HL-60/S4 treated with phorbol 12-myristate 13-acetate at 8.2 ng/mL for 4 days and 3 days (cell line): ENCODE results near the gene ATOSB.

Experiments used
- in situ Hi-C: fragments of 300-500 bp; cut with MboI; formaldehyde crosslinking; loops from 2 replicates; pipeline ENCODE4 v1.15.0; 2022; ENCODE audit warnings: low sequenced_read_pairs

Gene ATOSB

GRCh38 chr9:35114840-35115628, 628 bp downstream of the ATOSB start:
- in situ Hi-C loops = loop anchor here (25.0 kb wide), 1 partner anchor 453 kb away; the partner anchor contains the start of genes CCL27 and IL11RA

DNA sequence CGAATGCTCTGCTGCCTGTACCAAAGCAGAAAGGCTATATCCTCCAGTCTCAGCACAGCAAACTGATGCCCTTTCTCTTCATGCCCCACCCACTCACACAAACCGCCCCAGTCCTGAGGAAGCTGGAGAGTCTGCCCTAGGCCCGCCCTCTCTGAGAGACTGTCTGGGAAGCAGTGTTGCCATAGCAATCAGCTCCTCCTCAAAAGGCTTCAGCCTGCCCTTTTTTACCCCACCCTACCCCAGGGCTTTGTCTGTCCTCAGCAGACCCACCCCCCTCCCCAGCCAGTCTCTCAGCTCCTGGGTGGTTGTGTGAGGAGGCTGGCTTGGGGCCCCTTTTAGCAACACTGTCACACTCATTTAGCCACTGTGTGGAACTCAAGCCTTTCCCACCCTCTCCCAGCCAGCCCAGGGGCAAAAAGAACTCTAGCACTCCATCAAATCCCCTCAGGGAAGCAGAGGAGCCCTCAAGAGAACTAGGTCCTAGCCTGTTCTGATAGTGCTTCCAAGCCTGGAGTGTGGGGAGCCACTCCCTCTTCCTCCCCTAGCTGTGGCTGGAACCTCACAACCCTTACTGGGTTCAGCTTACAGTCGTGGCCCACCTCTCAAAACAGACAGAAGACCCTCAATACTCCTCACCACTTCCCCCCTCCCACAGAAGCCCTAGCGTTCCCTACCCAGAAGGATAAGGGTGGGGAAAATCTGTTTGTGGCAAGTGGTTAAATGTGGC, 1.4 kb downstream of the ATOSB start:
- in situ Hi-C loops = loop anchor here (25.0 kb wide), 1 partner anchor 452 kb away; the partner anchor contains the start of genes CCL27 and IL11RA

- in situ Hi-C loops = loop anchor here (25.0 kb wide), 1 partner anchor 450 kb away; the partner anchor contains the start of genes CCL27 and IL11RA
Measured at GRCh38 chr9:35112257-35113020, 3.2 kb downstream of the ATOSB start.

DNA sequence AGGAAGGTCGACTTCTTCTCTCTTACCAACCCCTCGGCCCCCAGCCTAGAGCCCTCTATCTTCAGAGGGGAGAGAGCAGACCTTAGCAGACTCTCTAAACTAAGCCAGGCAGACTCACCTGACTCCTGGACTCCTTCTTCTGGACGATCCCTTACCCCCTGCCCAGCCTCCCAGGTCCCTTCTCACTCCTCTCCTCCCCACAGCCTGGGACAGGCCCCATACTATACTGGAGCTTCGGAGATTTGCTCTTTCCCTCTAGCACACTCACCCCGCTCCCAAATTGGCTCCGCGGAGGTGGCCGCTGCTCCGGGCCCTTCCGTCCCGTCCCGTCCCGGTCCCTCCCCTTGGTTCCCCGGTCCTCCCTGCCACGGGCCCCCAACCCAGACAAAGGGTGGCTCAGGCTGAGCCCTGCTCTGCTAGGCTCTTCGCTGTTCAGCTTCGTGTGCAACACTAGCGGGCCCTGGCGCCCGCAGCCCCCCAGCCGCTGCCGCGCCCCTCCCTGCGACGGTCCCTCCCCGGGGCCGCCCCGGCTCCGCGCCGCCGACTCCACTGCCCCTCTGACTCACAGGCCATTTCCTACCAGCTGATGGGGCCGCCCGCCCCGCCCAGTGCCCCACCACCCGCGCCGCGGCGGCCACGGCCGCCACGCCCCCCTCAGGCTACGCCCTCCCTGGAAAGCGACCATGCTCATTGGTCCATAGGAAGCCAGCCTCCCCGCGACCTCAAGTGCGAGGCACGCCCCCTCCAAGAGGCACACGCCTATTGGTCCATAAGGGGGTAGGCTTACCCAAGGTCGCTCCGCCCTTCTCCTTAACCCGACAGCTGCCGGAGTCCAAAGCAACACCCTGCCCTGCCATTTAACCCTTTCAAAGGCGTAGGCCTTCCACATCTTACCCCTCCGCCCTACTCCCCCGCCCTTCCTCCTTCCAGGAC, 4.4 kb downstream of the ATOSB start:
- in situ Hi-C loops = loop anchor here (25.0 kb wide), 1 partner anchor 449 kb away; the partner anchor contains the start of genes CCL27 and IL11RA

- in situ Hi-C loops = loop anchor here (25.0 kb wide), 1 partner anchor 448 kb away; the partner anchor contains the start of genes CCL27 and IL11RA
Measured at GRCh38 chr9:35110327-35110761, 5.3 kb downstream of the ATOSB start.

DNA sequence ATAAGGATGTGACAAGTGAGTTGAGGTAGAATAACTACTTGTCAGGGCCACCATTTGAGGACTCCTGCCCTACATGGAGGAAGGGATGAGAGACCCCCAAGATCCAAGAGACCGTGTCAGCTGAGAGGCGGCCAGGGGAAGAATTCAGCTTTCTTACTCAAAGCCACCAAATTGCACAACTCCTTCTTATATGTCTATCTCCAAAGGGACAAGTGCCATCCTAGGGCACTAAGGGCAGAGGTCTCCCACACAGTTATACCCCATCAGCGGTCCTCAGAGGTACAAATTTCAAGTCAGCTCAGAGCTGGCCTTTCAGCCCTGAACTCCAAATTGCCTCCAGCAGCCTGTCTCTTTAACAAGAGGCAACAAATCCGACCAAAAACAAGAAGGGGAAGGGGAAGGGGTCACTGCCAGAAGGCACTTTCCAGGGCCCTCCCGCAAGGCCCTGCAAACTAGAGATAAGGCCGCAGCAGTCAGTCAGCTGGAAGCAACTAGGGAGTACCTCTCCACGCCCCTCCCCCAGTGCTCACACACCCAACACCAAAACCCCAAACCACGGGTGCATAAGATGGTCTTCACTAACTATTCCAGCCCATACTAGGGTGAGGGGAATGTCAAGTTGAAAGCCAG, 6.6 kb downstream of the ATOSB start:
- in situ Hi-C loops = loop anchor here (25.0 kb wide), 1 partner anchor 447 kb away; the partner anchor contains the start of genes CCL27 and IL11RA

DNA sequence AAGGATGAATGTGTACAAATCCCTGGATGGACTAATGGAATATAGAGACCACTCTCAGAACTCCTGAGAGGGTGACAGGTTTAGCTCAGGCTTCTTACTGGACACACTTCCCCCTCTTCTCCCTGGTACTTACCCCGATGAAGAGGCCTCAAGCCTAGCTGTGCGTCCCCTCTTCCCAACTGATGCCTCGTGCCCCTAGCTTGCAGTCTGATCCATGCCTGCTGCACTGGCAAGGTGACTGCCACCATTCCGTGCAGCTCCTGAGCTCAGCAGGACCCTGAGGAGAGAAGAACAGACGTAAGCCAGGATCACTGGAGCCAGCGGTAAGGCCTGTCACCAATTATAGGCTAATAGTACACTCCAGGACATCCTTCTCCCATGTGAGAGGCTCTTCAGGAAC, 7.2 kb downstream of the ATOSB start:
- in situ Hi-C loops = loop anchor here (25.0 kb wide), 1 partner anchor 446 kb away; the partner anchor contains the start of genes CCL27 and IL11RA

GRCh38 chr9:35107297-35108290, 8.1 kb downstream of the ATOSB start:
- in situ Hi-C loops = loop anchor here (25.0 kb wide), 1 partner anchor 445 kb away; the partner anchor contains the start of genes CCL27 and IL11RA

DNA sequence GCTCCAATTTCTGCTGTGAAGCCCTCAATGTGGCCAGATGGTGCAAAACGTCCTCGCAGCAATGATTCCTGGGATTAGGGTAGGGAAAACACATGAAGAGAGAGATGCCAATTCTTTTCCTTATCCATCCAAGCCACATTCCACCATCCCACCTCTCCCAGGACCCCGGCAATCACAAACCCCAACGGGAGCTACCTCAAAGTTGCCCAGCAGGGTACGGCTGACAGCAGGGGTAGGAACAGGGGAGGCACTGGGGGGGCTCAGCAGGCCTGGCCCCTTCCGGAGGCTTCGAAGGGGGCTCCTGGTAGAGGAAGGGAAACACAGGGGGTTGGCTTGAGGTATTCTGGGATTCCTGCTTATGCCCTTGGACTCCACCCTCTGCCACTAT, 9.3 kb downstream of the ATOSB start:
- in situ Hi-C loops = loop anchor here (25.0 kb wide), 1 partner anchor 444 kb away; the partner anchor contains the start of genes CCL27 and IL11RA

DNA sequence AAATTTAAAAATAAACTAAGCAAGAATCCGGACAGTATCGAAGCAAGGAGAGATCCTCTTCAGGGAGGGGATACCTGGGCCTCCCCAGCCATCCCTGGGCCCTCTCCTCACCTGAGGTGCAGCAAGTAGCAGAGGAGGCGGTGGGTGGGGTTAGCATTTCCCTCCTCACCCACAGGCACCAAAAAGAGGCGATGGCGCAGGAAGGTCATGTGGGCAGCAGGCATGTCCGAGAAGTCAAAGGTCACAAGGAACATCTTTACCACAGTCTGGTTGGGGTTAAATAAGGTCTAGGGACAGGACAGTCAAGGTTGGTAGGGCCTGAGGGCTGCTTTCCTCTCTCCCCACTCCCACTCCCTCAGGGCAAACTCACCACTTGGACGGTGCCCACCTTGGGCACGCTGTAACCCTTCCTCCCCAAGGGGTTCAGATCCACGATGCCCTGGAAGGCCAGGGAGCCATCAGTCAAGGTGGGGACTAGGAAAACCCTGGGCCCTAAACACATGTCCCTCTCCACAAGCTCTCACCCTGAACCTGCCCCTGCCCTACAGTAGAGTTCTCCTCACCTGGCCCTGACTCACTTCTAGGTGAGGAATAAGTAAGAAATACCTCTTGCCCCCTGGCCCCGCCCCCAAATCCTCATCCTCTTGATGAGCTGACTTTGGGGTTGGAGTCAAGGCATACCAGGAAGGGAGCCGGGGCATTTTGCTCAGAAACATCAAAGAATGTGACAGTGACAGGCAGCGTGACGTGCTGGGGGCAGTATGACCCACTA, 9.9 kb downstream of the ATOSB start:
- in situ Hi-C loops = loop anchor here (25.0 kb wide), 1 partner anchor 443 kb away; the partner anchor contains the start of genes CCL27 and IL11RA

DNA sequence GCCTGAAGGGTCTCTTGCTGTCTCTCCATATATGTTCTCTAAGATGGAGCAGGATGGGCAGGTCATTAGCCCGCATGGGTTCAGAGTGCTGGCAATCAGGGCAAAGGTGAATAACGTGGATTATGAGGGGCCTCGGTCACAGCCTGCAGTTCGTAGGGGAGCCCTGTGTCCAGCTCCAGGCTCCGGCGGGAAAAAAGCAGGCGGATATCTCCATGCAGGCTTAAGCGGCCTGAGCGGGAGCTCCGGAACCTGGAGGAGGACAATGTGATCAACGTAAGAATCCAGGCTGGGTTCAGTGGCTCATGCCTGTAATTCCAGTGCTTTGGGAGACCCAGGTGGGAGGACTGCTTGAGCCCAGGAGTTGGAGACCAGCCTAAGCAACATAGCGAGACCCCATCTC, 10.5 kb downstream of the ATOSB start:
- in situ Hi-C loops = loop anchor here (25.0 kb wide), 1 partner anchor 443 kb away; the partner anchor contains the start of genes CCL27 and IL11RA

DNA sequence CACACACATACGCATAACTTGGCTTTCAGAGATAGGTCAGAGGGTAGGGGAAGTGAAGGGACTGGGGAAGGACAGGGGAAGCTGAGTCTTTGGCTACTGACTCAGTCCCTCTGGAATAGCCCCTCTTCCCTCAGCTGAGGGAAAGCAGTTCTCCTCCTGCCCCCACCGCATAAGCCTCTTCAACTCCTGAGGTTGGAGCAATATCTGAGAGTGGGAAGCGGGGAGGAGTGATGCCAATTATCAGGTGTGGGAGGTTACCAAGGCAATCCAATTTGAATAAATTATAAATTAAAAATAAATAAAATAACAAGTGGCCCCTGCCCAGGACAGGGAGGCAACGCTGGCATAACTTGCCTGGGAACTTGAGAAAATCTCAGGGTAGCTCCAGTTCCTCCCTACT, 11.1 kb downstream of the ATOSB start:
- in situ Hi-C loops = loop anchor here (25.0 kb wide), 1 partner anchor 442 kb away; the partner anchor contains the start of genes CCL27 and IL11RA

GRCh38 chr9:35103660-35104191, 11.9 kb downstream of the ATOSB start:
- in situ Hi-C loops = loop anchor here (25.0 kb wide), 1 partner anchor 441 kb away; the partner anchor contains the start of genes CCL27 and IL11RA

GRCh38 chr9:35102769-35103659, 12.6 kb downstream of the ATOSB start, which contains the start of gene STOML2:
STOML2 (minus strand) TSS chr9:35103131; CDS start chr9:35103094, 37 bp downstream.
- in situ Hi-C loops = loop anchor here (25.0 kb wide), 1 partner anchor 441 kb away; the partner anchor contains the start of genes CCL27 and IL11RA

DNA sequence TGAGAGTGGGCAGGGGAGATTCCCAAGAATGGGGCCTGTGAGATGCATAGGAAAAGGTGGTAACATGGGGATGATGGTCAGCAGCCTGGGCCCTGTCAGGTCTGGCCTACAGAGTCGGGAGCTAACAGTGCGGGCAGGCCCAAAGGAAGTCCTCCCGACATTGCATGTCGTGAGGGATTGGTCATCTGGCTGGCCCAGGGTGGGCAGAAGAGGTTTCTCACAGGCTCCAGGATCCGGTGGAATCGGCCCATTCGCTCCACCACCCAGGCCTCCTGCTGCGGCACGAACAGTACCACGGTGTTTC, 13.2 kb downstream of the ATOSB start:
- in situ Hi-C loops = loop anchor here (25.0 kb wide), 1 partner anchor 440 kb away; the partner anchor contains the start of genes CCL27 and IL11RA
